Endodermal cell (in vitro differentiated cells): Measurements from ENCODE around the gene DAPK2. TPM values are rescaled to one million over a fixed set of nuclear protein-coding genes. Genes with fewer than 3 reads are reported as not detected.

Source experiments
- DNase-seq: peaks from one replicate; pipeline ENCODE4 v3.0.0-alpha.2; 2017
- H3K27ac ChIP-seq: 2 replicates; pipeline ENCODE4 v1.5.1; 2013; ENCODE audit warnings: mild to moderate bottlenecking, low read depth, low read length, moderate library complexity
- H3K27me3 ChIP-seq: 2 replicates; pipeline ENCODE4 v1.6.1; 2013; ENCODE audit warnings: mild to moderate bottlenecking, low read length, moderate library complexity; ENCODE audit not compliant: insufficient read depth, control insufficient read depth, poor library complexity, severe bottlenecking
- H3K36me3 ChIP-seq: 2 replicates; pipeline ENCODE4 v1.7.0; 2013; ENCODE audit warnings: mild to moderate bottlenecking, low read length, moderate library complexity; ENCODE audit not compliant: control insufficient read depth, insufficient read depth
- H3K4me1 ChIP-seq: one replicate; pipeline ENCODE4 v1.7.0; 2013; ENCODE audit warnings: low read length; ENCODE audit not compliant: control insufficient read depth, insufficient read depth
- H3K4me3 ChIP-seq: 2 replicates; pipeline ENCODE4 v1.5.1; 2013; ENCODE audit warnings: mild to moderate bottlenecking, low read length, moderate library complexity
- H3K9ac ChIP-seq: 2 replicates; pipeline ENCODE4 v1.6.1; 2013; ENCODE audit warnings: mild to moderate bottlenecking, low read length, moderate library complexity; ENCODE audit not compliant: poor library complexity, severe bottlenecking; ENCODE audit errors: extremely low read depth
- H3K9me3 ChIP-seq: 2 replicates; pipeline ENCODE4 v1.6.1; 2013; ENCODE audit warnings: mild to moderate bottlenecking, low read length, moderate library complexity; ENCODE audit not compliant: control insufficient read depth
- H3K27ac Mint-ChIP-seq: 2 replicates; pipeline ENCODE4 v1.8.0; 2020; ENCODE audit warnings: mixed read lengths
- H3K27me3 Mint-ChIP-seq: 2 replicates; pipeline ENCODE4 v1.8.0; 2021; ENCODE audit warnings: mild to moderate bottlenecking, mixed read lengths; ENCODE audit not compliant: insufficient read depth
- H3K36me3 Mint-ChIP-seq: 2 replicates; pipeline ENCODE4 v1.8.0; 2020; ENCODE audit warnings: low read depth, mixed read lengths
- H3K4me1 Mint-ChIP-seq: 2 replicates; pipeline ENCODE4 v1.8.0; 2020; ENCODE audit warnings: mixed read lengths
- H3K4me3 Mint-ChIP-seq: 2 replicates; pipeline ENCODE4 v1.8.0; 2020; ENCODE audit warnings: mild to moderate bottlenecking, moderate library complexity, mixed read lengths
- H3K9me3 Mint-ChIP-seq: 2 replicates; pipeline ENCODE4 v1.8.0; 2020; ENCODE audit warnings: mild to moderate bottlenecking, mixed read lengths
- CTCF ChIP-seq: fragments of 200-600 bp; sonication (generic); conservative IDR thresholded peaks from 2 replicates; pipeline ENCODE4 v1.5.0; 2021; ENCODE audit warnings: antibody characterized with exemption, mild to moderate bottlenecking
- WGBS, 2 experiments: methylation state at CpG; one replicate each; pipeline versions ENCODE4 v1.1.5 to v1.1.7; 2013; ENCODE audit warnings: missing lambda C conversion rate in 2 of 2, mixed read lengths in 1 of 2; ENCODE audit not compliant: insufficient coverage in 1 of 2, insufficient read length in 1 of 2; 5-methylcytosine and 5-hydroxymethylcytosine counted together
- total RNA-seq, 2 donors: library from RNA; stranded (reverse); fragmentation: NEBNext Ultra II Directional in 1 of 2; extraction: Animal tissue kit (Norgen Biotek cat#: 25700) in 1 of 2; gene quantifications; 2 replicates in 1 of 2; 3 replicates in 1 of 2; pipeline ENCODE4 v1.2.1, GENCODE V29; 2021

The DAPK2 gene
- total RNA-seq, 2 donors from 2014 or later: 2.4 to 2.6 TPM

- H3K27ac Mint-ChIP-seq: no peak overlapping the region
- Histone ChIP-seq H3K36me3 (no peaks in the 10 kb centered on the region), H3K4me1 (peaks cover 14% of the 10 kb centered on the region), H3K9ac (no peak overlapping the region), H3K9me3 (peaks cover 12% of the 10 kb centered on the region), H3K27ac (no peak overlapping the region), H3K27me3 (no peaks in the 10 kb centered on the region), H3K4me3 (no peak overlapping the region)
- H3K27me3 Mint-ChIP-seq: no peaks in the 10 kb centered on the region
- 92 to 100% methylated on average over 1 to 2 of the region's 2 CpGs for WGBS, 2 experiments
- no peaks in the 10 kb centered on the region for H3K36me3 Mint-ChIP-seq
- H3K9me3 Mint-ChIP-seq: no peaks in the 10 kb centered on the region
- H3K4me1 Mint-ChIP-seq: peaks cover 32% of the 10 kb centered on the region
- peak; percentile 24 for DNase-seq
- no peak for TF ChIP-seq CTCF
- H3K4me3 Mint-ChIP-seq: no peak overlapping the region
Measured at GRCh38 chr15:63977119-63977518, 69.2 kb downstream of the DAPK2 start.

GRCh38 chr15:63974021-63974420, 72.3 kb downstream of the DAPK2 start:
- no peaks in the 10 kb centered on the region for H3K36me3 ChIP-seq
- H3K27me3 ChIP-seq: no peaks in the 10 kb centered on the region
- peaks cover 53% of the 10 kb centered on the region for H3K4me1 Mint-ChIP-seq

GRCh38 chr15:63973212-63974009, 72.9 kb downstream of the DAPK2 start:
- peaks cover 12% of the 10 kb centered on the region for H3K9me3 ChIP-seq
- Mint-ChIP-seq H3K36me3 (no peaks in the 10 kb centered on the region), H3K4me3 (no peak overlapping the region), H3K27me3 (no peaks in the 10 kb centered on the region), H3K27ac (no peak overlapping the region), H3K4me1 (peaks cover 52% of the 10 kb centered on the region), H3K9me3 (no peaks in the 10 kb centered on the region)
- H3K36me3 ChIP-seq: no peaks in the 10 kb centered on the region
- no peak for TF ChIP-seq CTCF
- peak; percentile 21 for DNase-seq
- H3K4me1 ChIP-seq: peaks cover 24% of the 10 kb centered on the region
- H3K27me3 ChIP-seq: no peaks in the 10 kb centered on the region
- H3K4me3 ChIP-seq: peak overlapping the region; percentile 13
- H3K27ac ChIP-seq: no peak overlapping the region
- H3K9ac ChIP-seq: no peak overlapping the region
- 70 to 72% methylated on average over 2 of the region's 2 CpGs for WGBS, 2 experiments

More at GRCh38 chr15:63974021-63974420, 72.3 kb downstream of the DAPK2 start:
- no peak for DNase-seq
- Mint-ChIP-seq H3K9me3 (no peaks in the 10 kb centered on the region), H3K36me3 (no peaks in the 10 kb centered on the region), H3K27ac (no peak overlapping the region), H3K27me3 (no peaks in the 10 kb centered on the region), H3K4me3 (no peak overlapping the region)
- Histone ChIP-seq H3K9me3 (peaks cover 12% of the 10 kb centered on the region), H3K9ac (no peak overlapping the region), H3K27ac (no peak overlapping the region), H3K4me3 (no peak overlapping the region), H3K4me1 (peaks cover 28% of the 10 kb centered on the region)
- TF ChIP-seq CTCF: no peak
